Psoas muscle (tissue), 8 donors: ENCODE results near the gene SIM1. TPM values are rescaled to one million over a fixed set of nuclear protein-coding genes. Genes with fewer than 3 reads are reported as not detected.
A peak's percentile ranks its signal among the peaks of the same experiment; 100 is the strongest.

Experiments
- ATAC-seq, 4 donors: fragments of 200-7000 bp; cut with Tn5 transposase; one replicate each; pipeline ENCODE4 v1.9.1; 2020; ENCODE audit warnings: moderate library complexity in 3 of 4, mild to moderate bottlenecking in 2 of 4
- DNase-seq, 2 donors: peaks; one replicate each; pipeline ENCODE4 v3.0.0-alpha.2; 2020
- H3K27ac ChIP-seq: fragments of 200-600 bp; one replicate; pipeline ENCODE4 v1.8.0; 2022
- H3K27me3 ChIP-seq, 3 donors: fragments of 200-600 bp in 1 of 3; one replicate each; pipeline versions ENCODE4 v1.6.1 to v1.8.0; 2013 to 2022; ENCODE audit warnings: low read length in 2 of 3, mild to moderate bottlenecking in 2 of 3, moderate library complexity in 1 of 3; ENCODE audit not compliant: insufficient read depth in 3 of 3
- H3K36me3 ChIP-seq, 2 donors: fragments of 200-600 bp in 1 of 2; one replicate each; pipeline versions ENCODE4 v1.6.1 to v1.8.0; 2013 to 2022; ENCODE audit warnings: low read depth in 1 of 2, mild to moderate bottlenecking in 1 of 2, moderate library complexity in 1 of 2; ENCODE audit not compliant: insufficient read depth in 1 of 2
- H3K4me1 ChIP-seq: fragments of 200-600 bp; one replicate; pipeline ENCODE4 v1.8.0; 2022
- H3K4me3 ChIP-seq: fragments of 200-600 bp; one replicate; pipeline ENCODE4 v1.8.0; 2022; ENCODE audit warnings: mild to moderate bottlenecking
- H3K9me3 ChIP-seq: fragments of 200-600 bp; one replicate; pipeline ENCODE4 v1.8.0; 2022
- CTCF ChIP-seq: fragments of 200-600 bp; IDR thresholded peaks from one replicate; pipeline ENCODE4 v1.8.0; 2022; ENCODE audit warnings: antibody characterized with exemption
- WGBS, 3 donors: extraction: QIAGEN DNeasy Blood & Tissue Kit; methylation state at CpG; one replicate each; pipeline versions ENCODE4 v1.1.6 to v1.1.7; 2013; 5-methylcytosine and 5-hydroxymethylcytosine counted together
- intact Hi-C, 2 donors: fragments of 100-400 bp; cut with DNase I; formaldehyde crosslinking; loops; one replicate each; pipeline versions ENCODE4 v1.11.0 to v1.14.2; 2022
- polyA plus RNA-seq, 3 donors: library from polyadenylated mRNA; stranded (reverse); fragments of 200-250 nt; gene quantifications; one replicate each; pipeline ENCODE4 v1.2.3, GENCODE V29; 2013
- total RNA-seq, 4 donors: library from RNA; stranded (reverse); fragmentation: NEBNext Ultra II Directional in 2 of 4; extraction: Animal tissue kit (Norgen Biotek cat#: 25700) in 2 of 4; gene quantifications; one replicate each; pipeline versions ENCODE4 v1.2.1 to v1.2.4, GENCODE V29; 2021 to 2023
- donor health status: healthy with polysubstance abuse.
- donor health status: DM: no; HTN: no; CAD: no; lungs with moderate emphysema.
- donor health status: Bipolar disorder and iron deficiency.
- donor health status: healthy.
- donor health status: DM: yes; HTN: yes; CAD: no.
- donor health status: DM: no; HTN: no; CAD: no.
- donor health status: DM: no; HTN: no; CAD: no.
- donor health status: DM: yes; HTN: yes; CAD: no.

SIM1 gene
- total and polyA plus RNA-seq, 7 donors = 0.60 to 14.4 (median 4.7) TPM

- intact Hi-C loops = no loop called here
- peaks cover 0 to 20% (median 2%) of the 10 kb centered on the region in 3 donors for H3K27me3 ChIP-seq
- 64 to 76% (median 70%) methylated on average over 3 of the region's 3 CpGs for WGBS, 3 donors
These were observed 19.2 kb downstream of the SIM1 start for GRCh38 chr6:100445512-100445911.

GRCh38 chr6:100440935-100441334 lies 23.8 kb downstream of the SIM1 start:
- no peak for TF ChIP-seq CTCF
- WGBS, 3 donors = 80 to 94% (median 90%) methylated on average over 1 of the region's 1 CpG
- intact Hi-C loops = no loop called here
- no peak overlapping the region for H3K4me3 ChIP-seq
- H3K27ac ChIP-seq = no peak overlapping the region
- no peaks in the 10 kb centered on the region for H3K9me3 ChIP-seq
- DNase-seq (no peak), ATAC-seq (no peak)
- H3K27me3 ChIP-seq = no peaks in the 10 kb centered on the region
- no peaks in the 10 kb centered on the region for H3K4me1 ChIP-seq
- peaks cover 5 to 31% of the 10 kb centered on the region in 2 donors for H3K36me3 ChIP-seq

More at GRCh38 chr6:100445512-100445911, 19.2 kb downstream of the SIM1 start:
- no peak overlapping the region for H3K27ac ChIP-seq
- H3K4me1 ChIP-seq = no peaks in the 10 kb centered on the region
- H3K36me3 ChIP-seq = peaks cover 3 to 60% of the 10 kb centered on the region in 2 donors
- H3K9me3 ChIP-seq = no peaks in the 10 kb centered on the region
- no peak for DNase-seq
- no peak overlapping the region for H3K4me3 ChIP-seq
- ATAC-seq = no peak
- TF ChIP-seq CTCF = no peak

- DNase-seq (no peak), ATAC-seq (peak in 2 of 4 donors; percentile 43 to 72)
- Histone ChIP-seq H3K27ac (no peak overlapping the region), H3K36me3 (peaks cover 2 to 8% of the 10 kb centered on the region in 2 donors), H3K9me3 (no peaks in the 10 kb centered on the region), H3K4me1 (peaks cover 8% of the 10 kb centered on the region), H3K27me3 (no peaks in the 10 kb centered on the region), H3K4me3 (no peak overlapping the region)
- WGBS, 3 donors = 89 to 95% (median 93%) methylated on average over 3 of the region's 3 CpGs
- intact Hi-C loops = no loop called here
- no peak for TF ChIP-seq CTCF
These were observed 29.4 kb downstream of the SIM1 start for GRCh38 chr6:100435299-100435698.

GRCh38 chr6:100433726-100434435 lies 30.8 kb downstream of the SIM1 start:
- H3K4me3 ChIP-seq = no peak overlapping the region
- H3K36me3 ChIP-seq = peaks cover 2 to 3% of the 10 kb centered on the region in 2 donors
- 29 to 40% (median 30%) methylated on average over 5 of the region's 5 CpGs for WGBS, 3 donors
- no peaks in the 10 kb centered on the region for H3K27me3 ChIP-seq
- no peak for DNase-seq
- peak overlapping the region; percentile 11 for H3K27ac ChIP-seq
- ATAC-seq = peak in 3 of 4 donors; percentile 46 to 90 (median 67)
- TF ChIP-seq CTCF = no peak
- intact Hi-C loops = no loop called here
- H3K9me3 ChIP-seq = no peaks in the 10 kb centered on the region
- peaks cover 8% of the 10 kb centered on the region for H3K4me1 ChIP-seq
